ENCODE results near the gene ATXN1. TPM values are rescaled to one million over a fixed set of nuclear protein-coding genes. Genes with fewer than 3 reads are reported as not detected.

ATXN1 gene
- total RNA-seq, 1 donor from 2014 or later = 3.9 TPM

DNA sequence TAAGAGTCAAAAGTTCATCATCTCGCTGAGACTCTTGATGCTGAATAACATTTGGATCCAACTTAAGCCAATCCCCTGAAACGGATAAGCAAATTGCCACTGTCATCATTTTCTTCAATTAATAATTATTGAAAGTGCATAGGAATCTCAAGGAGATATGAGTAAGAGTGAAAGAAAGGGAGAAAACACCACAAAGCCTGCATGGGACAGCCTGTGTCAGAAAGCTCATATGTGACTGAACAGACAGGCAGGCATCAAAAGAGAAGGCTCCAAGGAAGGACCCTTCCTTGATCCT is 13.3 kb downstream of the ATXN1 start:
- DNase-seq (ENCODE audit: low read depth, low spot score) = no peak
- TF ChIP-seq, protein P1, sequence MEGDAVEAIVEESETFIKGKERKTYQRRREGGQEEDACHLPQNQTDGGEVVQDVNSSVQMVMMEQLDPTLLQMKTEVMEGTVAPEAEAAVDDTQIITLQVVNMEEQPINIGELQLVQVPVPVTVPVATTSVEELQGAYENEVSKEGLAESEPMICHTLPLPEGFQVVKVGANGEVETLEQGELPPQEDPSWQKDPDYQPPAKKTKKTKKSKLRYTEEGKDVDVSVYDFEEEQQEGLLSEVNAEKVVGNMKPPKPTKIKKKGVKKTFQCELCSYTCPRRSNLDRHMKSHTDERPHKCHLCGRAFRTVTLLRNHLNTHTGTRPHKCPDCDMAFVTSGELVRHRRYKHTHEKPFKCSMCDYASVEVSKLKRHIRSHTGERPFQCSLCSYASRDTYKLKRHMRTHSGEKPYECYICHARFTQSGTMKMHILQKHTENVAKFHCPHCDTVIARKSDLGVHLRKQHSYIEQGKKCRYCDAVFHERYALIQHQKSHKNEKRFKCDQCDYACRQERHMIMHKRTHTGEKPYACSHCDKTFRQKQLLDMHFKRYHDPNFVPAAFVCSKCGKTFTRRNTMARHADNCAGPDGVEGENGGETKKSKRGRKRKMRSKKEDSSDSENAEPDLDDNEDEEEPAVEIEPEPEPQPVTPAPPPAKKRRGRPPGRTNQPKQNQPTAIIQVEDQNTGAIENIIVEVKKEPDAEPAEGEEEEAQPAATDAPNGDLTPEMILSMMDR (conservative IDR thresholded peaks at IDR 0.05) = no peak
- Mint-ChIP-seq H3K36me3 (ENCODE audit: low read depth) (peaks cover 3% of the 10 kb centered on the region), H3K4me1 (peaks cover 4% of the 10 kb centered on the region), H3K9me3 (no peaks in the 10 kb centered on the region), H3K4me3 (no peak overlapping the region), H3K27me3 (ENCODE audit: low read depth) (peaks cover 3% of the 10 kb centered on the region), H3K27ac (ENCODE audit: unreplicated experiment) (no peak overlapping the region)

DNA sequence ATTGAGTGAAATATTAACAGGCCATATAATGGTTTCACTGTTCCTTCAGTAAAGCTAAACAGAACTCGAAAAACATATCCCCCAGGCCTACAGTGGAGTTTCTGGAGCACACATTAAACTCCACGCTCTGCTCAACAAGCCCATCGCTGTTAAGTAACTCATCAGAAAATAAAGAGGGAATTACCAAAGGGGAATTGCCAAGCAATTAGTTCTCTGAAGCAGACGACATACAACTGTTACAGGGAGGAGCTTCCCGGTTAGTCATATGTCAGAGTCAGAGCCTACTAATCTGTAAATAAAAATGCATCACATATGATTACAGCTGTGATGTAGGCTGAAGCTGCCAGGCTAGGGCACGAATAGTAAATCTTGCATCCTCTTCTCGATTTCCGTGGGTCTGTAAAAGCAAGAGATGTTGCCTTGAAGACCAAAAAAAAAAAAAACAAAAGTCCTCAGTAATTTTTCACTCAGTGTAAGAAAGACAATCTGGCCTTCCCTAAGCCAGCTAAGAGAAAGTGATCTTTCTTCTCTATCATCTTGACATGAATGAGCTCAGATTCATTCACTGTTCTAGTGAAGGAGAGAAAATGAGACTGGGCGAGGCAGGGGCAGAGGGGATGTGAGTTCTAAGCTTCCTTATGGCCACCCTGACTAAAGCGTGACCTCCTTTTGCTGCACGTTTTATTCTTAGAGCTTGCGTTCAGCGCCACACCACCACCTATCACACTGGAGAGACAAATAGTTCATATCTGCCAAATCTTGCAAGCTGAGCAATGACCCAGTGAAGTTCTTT is 13.8 kb downstream of the ATXN1 start:
- Mint-ChIP-seq H3K27ac (ENCODE audit: unreplicated experiment) (no peak overlapping the region), H3K4me3 (no peak overlapping the region), H3K27me3 (ENCODE audit: low read depth) (peaks cover 1% of the 10 kb centered on the region), H3K9me3 (no peaks in the 10 kb centered on the region), H3K36me3 (ENCODE audit: low read depth) (peaks cover 3% of the 10 kb centered on the region), H3K4me1 (peaks cover 4% of the 10 kb centered on the region)
- TF ChIP-seq, protein P1 (conservative IDR thresholded peaks at IDR 0.05) = no peak
- no peak for DNase-seq (ENCODE audit: low read depth, low spot score)

DNA sequence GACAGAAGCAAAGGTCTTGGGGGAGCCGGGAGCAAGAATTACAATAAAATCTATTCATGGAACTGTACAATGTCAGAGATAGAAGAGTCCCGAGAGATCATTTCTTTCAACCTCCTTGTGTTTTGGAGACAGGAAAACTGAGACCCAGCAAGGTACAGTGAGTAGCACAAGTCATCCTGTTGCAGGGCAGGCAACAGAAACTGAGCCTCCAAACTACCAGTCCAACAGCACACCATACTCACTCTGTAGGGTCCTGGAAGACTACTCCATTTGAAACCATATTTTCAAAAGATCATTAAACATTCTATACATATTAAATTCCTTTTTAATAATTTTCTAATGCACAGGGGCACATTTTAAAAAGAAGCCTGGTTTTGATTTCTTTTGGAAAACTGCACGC is 14.4 kb downstream of the ATXN1 start:
- H3K9me3 Mint-ChIP-seq = no peaks in the 10 kb centered on the region
- H3K27ac Mint-ChIP-seq (ENCODE audit: unreplicated experiment) = no peak overlapping the region
- H3K36me3 Mint-ChIP-seq (ENCODE audit: low read depth) = peaks cover 3% of the 10 kb centered on the region
- TF ChIP-seq, protein P1 (conservative IDR thresholded peaks at IDR 0.05) = no peak
- H3K4me1 Mint-ChIP-seq = peaks cover 4% of the 10 kb centered on the region
- no peak overlapping the region for H3K4me3 Mint-ChIP-seq
- DNase-seq (ENCODE audit: low read depth, low spot score) = no peak
- no peaks in the 10 kb centered on the region for H3K27me3 Mint-ChIP-seq (ENCODE audit: low read depth)

DNA sequence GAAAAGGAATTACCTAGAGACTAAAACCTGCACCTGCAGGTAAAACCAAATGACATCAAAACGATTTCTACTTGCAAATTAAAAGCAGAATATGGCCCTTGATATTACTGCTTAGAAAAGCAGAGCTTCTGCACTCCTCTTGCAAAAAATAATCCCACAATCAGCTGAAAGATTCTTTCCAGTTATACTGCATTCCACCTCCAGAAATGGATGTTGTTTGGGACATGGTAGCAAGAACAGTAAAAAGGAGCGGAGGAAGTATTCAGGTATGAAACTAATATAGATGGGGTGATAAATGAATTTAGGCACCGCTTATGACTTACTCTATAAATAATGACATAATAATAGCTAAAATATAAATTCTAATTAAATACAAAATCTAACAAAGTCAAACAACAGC is 14.9 kb downstream of the ATXN1 start:
- TF ChIP-seq, protein P1 (conservative IDR thresholded peaks at IDR 0.05) = no peak
- no peak overlapping the region for H3K4me3 Mint-ChIP-seq
- peaks cover 4% of the 10 kb centered on the region for H3K4me1 Mint-ChIP-seq
- H3K36me3 Mint-ChIP-seq (ENCODE audit: low read depth) = peaks cover 3% of the 10 kb centered on the region
- no peak for DNase-seq (ENCODE audit: low read depth, low spot score)
- no peak overlapping the region for H3K27ac Mint-ChIP-seq (ENCODE audit: unreplicated experiment)
- H3K27me3 Mint-ChIP-seq (ENCODE audit: low read depth) = no peaks in the 10 kb centered on the region
- H3K9me3 Mint-ChIP-seq = no peaks in the 10 kb centered on the region

DNA sequence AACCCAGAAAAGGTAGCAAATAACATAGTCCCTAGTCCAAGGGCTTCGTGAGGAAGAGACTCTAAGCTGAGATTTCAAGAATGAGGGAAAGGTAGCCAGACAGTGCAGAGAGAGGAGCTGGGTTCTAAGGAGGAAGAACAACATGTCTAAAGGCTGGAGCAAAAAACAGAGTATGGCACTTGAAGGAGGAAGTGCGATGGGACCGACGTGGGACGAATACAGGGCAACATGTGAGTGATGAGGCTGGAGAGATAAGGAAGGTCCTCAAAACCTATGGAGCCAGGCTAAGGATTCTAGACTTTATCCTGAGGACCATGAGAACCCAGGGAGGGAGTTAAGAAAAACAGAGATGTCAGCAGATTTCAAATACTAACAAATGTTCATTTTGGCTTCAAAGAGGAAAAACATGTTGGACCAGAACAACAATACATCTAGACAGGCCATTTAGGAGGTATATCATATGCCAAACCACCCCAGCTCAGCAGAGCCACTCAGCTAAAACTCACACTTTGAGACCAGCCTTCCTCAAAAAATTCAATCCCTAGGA is 17.5 kb downstream of the ATXN1 start:
- no peaks in the 10 kb centered on the region for H3K9me3 Mint-ChIP-seq
- TF ChIP-seq, protein P1 (conservative IDR thresholded peaks at IDR 0.05) = no peak
- H3K4me1 Mint-ChIP-seq = peaks cover 4% of the 10 kb centered on the region
- no peaks in the 10 kb centered on the region for H3K36me3 Mint-ChIP-seq (ENCODE audit: low read depth)
- no peak overlapping the region for H3K4me3 Mint-ChIP-seq
- H3K27me3 Mint-ChIP-seq (ENCODE audit: low read depth) = no peaks in the 10 kb centered on the region
- H3K27ac Mint-ChIP-seq (ENCODE audit: unreplicated experiment) = no peak overlapping the region
- DNase-seq (ENCODE audit: low read depth, low spot score) = no peak
